ENCODE measurements around the gene METTL8. TPM values are rescaled to one million over a fixed set of nuclear protein-coding genes. Genes with fewer than 3 reads are reported as not detected.
"Not testable (repeated sequence)": the region's sequence is repeated elsewhere in the genome, so short reads cannot be mapped to it uniquely, and the experiment has no call there.

The METTL8 gene
- total RNA-seq, 1 donor = 23.9 TPM

GRCh38 chr2:171419333-171419732 lies 14.5 kb downstream of the METTL8 start:
- H2AFZ ChIP-seq (ENCODE audit: low read length) = no peak overlapping the region
- H3K4me3 ChIP-seq (ENCODE audit: insufficient read depth, low read length) = no peak overlapping the region
- H3K27me3 ChIP-seq (ENCODE audit: insufficient read depth, low read length) = no peaks in the 10 kb centered on the region
- no peak for TF ChIP-seq CTCF (IDR thresholded peaks at IDR 0.05; ENCODE audit: extremely low read depth, low read depth, low read length)
- H3K4me2 ChIP-seq (ENCODE audit: insufficient read depth, low read length) = no peak overlapping the region
- H3K36me3 ChIP-seq (ENCODE audit: insufficient read depth, low read length) = no peaks in the 10 kb centered on the region
- H4K20me1 ChIP-seq (ENCODE audit: insufficient read depth, low read length) = no peaks in the 10 kb centered on the region
- H3K9me3 ChIP-seq (ENCODE audit: low read depth, low read length) = no peaks in the 10 kb centered on the region
- no peak overlapping the region for H3K27ac ChIP-seq (ENCODE audit: low read depth, low read length)
- DNase-seq (ENCODE audit: insufficient read length, low spot score, missing footprints) = peak; percentile 4
- H3K79me2 ChIP-seq (ENCODE audit: insufficient read depth, low read length) = peaks cover 7% of the 10 kb centered on the region
- H3K4me1 ChIP-seq (ENCODE audit: insufficient read depth, low read length) = no peaks in the 10 kb centered on the region

GRCh38 chr2:171416009-171416926 lies 17.5 kb downstream of the METTL8 start:
- H3K79me2 ChIP-seq (ENCODE audit: insufficient read depth, low read length) = peaks cover 5% of the 10 kb centered on the region
- H2AFZ ChIP-seq (ENCODE audit: low read length) = peak overlapping the region; percentile 61
- H3K4me1 ChIP-seq (ENCODE audit: insufficient read depth, low read length) = peaks cover 12% of the 10 kb centered on the region
- DNase-seq (ENCODE audit: insufficient read length, low spot score, missing footprints) = peak; percentile 95
- H3K9me3 ChIP-seq (ENCODE audit: low read depth, low read length) = no peaks in the 10 kb centered on the region
- no peak overlapping the region for H3K4me3 ChIP-seq (ENCODE audit: insufficient read depth, low read length)
- no peaks in the 10 kb centered on the region for H4K20me1 ChIP-seq (ENCODE audit: insufficient read depth, low read length)
- no peaks in the 10 kb centered on the region for H3K27me3 ChIP-seq (ENCODE audit: insufficient read depth, low read length)
- H3K36me3 ChIP-seq (ENCODE audit: insufficient read depth, low read length) = no peaks in the 10 kb centered on the region
- peak overlapping the region; percentile 65 for H3K4me2 ChIP-seq (ENCODE audit: insufficient read depth, low read length)
- peak overlapping the region; percentile 60 for H3K27ac ChIP-seq (ENCODE audit: low read depth, low read length)
- peak; percentile 97 for TF ChIP-seq CTCF (IDR thresholded peaks at IDR 0.05; ENCODE audit: extremely low read depth, low read depth, low read length)

- not testable (repeated sequence) for H3K27me3 ChIP-seq (ENCODE audit: insufficient read depth, low read length); H3K4me3 ChIP-seq (ENCODE audit: insufficient read depth, low read length); H3K4me2 ChIP-seq (ENCODE audit: insufficient read depth, low read length); H3K36me3 ChIP-seq (ENCODE audit: insufficient read depth, low read length); H3K27ac ChIP-seq (ENCODE audit: low read depth, low read length); H4K20me1 ChIP-seq (ENCODE audit: insufficient read depth, low read length); H3K9me3 ChIP-seq (ENCODE audit: low read depth, low read length); DNase-seq (ENCODE audit: insufficient read length, low spot score, missing footprints); H2AFZ ChIP-seq (ENCODE audit: low read length)
- H3K79me2 ChIP-seq (ENCODE audit: insufficient read depth, low read length) = peaks cover 14% of the 10 kb centered on the region
- peaks cover 21% of the 10 kb centered on the region for H3K4me1 ChIP-seq (ENCODE audit: insufficient read depth, low read length)
Observed at GRCh38 chr2:171414645-171415044, 19.1 kb downstream of the METTL8 start.

GRCh38 chr2:171412571-171413175 lies 21.1 kb downstream of the METTL8 start:
- no peak for TF ChIP-seq CTCF (IDR thresholded peaks at IDR 0.05; ENCODE audit: extremely low read depth, low read depth, low read length)
- Histone ChIP-seq H3K36me3 (ENCODE audit: insufficient read depth, low read length) (no peaks in the 10 kb centered on the region), H3K9me3 (ENCODE audit: low read depth, low read length) (no peaks in the 10 kb centered on the region), H4K20me1 (ENCODE audit: insufficient read depth, low read length) (no peaks in the 10 kb centered on the region), H2AFZ (ENCODE audit: low read length) (no peak overlapping the region), H3K4me2 (ENCODE audit: insufficient read depth, low read length) (no peak overlapping the region), H3K4me1 (ENCODE audit: insufficient read depth, low read length) (peaks cover 23% of the 10 kb centered on the region), H3K79me2 (ENCODE audit: insufficient read depth, low read length) (peaks cover 22% of the 10 kb centered on the region), H3K27ac (ENCODE audit: low read depth, low read length) (peak overlapping the region; percentile 22), H3K27me3 (ENCODE audit: insufficient read depth, low read length) (no peaks in the 10 kb centered on the region), H3K4me3 (ENCODE audit: insufficient read depth, low read length) (no peak overlapping the region)
- DNase-seq (ENCODE audit: insufficient read length, low spot score, missing footprints) = no peak
